Hypothalamus (tissue), 51 donors: Measurements from ENCODE around the gene WDR7.

Experiments used
- DNase-seq, 51 donors: peaks; one replicate each; lab custom pipeline; 2025; lab: John Stamatoyannopoulos, UW

Gene WDR7

DNA sequence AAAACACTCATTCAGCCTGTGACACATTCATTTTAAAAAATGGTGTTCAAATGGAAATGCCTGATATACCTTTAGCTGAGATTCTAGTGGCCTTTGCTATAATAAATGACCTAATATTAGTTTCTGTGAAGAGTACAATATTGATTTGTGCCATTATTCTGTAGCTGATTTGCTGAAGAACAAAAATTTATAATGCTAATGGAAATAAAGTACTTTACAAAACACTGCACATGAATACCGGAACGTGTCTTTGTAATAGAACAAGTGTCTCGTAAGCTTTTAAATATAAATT is 138.7 kb downstream of the WDR7 start:
- DNase-seq: no peak

DNA sequence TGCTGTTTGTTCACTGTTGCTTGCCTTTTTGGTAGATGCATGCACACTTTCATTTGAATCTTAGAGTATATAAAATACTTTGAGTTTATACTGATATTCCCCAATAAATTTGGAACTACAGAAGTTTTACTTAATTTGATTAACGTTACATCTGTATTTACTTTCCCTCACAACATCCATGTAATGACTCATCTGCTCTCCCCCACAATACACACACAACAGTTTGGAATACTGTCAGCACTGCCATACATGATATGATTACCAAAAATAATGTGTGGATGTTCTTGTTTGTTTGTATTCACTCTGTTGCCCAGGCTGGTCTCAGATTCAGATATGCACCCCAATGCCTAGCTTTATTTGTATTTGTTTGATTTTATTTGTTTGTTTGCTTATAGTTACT is 144.2 kb downstream of the WDR7 start:
- no peak for DNase-seq

DNA sequence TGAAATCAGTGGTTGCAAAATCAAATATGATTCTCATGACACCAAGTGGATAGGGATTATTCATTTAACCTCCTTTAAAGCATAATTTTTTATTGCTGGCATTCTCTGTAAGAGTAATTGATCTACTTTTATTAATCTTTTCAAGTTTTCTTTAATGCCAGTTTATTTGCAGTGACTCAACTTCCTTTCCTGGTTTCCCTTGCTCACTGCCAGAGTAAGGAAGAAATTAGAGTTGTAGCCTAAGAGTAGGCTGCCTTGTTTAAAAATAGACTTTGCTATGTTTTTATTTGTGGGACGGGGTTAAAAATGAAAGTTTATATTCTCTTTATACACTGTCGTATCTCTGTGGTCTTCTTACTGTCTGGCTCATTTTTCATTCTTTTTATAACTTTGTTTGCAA is 148.6 kb downstream of the WDR7 start:
- DNase-seq: no peak

DNA sequence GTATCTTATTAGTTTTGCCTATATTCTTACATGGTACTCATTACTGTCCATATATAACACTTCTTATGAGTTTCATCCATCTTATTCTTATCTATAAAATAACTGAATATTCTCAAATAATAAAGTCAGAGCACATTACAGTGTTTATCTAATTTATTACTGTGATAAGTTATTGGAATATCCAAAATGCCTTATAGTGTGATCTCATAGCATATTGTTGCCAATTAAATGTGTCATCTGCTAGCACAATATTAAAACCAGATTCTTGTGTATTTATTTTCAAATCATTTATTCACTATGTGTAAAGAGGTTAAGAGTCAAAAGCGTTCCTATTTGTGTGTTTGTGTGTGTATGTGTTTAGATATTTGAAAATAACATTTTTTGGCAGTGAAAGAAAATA is 151.9 kb downstream of the WDR7 start:
- no peak for DNase-seq

DNA sequence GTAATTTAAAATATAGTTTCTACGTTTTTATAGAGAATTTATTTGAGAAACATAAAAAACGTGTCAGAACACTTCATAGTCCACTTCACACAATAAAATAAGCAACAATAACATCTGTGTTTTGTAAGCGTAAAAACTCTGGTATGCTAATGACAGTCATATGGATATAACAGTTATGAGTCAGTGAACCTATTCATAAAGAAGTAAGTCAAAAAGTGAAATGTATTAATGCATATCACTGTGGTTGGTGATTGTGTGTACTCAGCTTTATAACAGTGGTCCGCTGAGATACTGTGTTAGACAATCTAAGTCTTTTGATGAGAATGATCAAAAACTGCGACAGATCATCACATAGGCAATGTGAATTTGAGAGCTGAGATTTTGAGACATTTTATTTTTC is 153.2 kb downstream of the WDR7 start:
- no peak for DNase-seq

DNA sequence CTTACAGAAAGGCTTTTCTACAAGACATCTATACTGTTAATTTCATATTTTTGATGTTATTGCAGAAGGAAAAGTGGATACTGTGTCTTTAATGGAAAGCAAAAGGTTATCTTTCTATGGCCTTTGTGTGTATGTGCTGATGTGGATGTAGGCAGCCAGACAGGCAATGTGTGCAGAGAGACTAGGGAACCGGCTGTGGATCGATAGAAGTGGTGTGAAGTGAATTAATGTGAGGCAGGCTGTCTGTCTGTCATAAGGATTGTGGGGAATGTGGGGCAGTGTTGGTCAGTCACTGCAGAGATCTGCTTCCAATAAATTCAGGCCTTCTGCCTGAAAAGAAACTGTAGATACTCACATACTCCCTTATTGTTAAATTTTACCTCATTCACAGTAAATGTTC is 156.7 kb downstream of the WDR7 start:
- no peak for DNase-seq

DNA sequence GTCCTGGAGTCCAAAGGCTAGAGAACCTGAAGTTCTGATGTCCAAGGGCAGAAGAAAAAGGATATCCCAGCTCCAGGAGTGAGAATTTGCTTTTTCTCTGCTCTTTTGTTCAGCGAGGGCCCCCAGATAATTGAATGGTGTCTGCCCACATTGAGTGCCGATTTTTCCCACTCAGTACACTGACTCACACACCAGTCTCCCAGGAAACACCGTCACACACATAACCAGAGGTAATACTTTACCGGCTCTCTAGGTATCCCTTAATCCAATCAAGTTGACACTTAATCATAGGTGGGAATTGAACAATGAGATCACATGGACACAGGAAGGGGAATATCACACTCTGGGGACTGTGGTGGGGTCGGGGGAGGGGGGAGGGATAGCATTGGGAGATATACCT is 161.5 kb downstream of the WDR7 start:
- no peak for DNase-seq

DNA sequence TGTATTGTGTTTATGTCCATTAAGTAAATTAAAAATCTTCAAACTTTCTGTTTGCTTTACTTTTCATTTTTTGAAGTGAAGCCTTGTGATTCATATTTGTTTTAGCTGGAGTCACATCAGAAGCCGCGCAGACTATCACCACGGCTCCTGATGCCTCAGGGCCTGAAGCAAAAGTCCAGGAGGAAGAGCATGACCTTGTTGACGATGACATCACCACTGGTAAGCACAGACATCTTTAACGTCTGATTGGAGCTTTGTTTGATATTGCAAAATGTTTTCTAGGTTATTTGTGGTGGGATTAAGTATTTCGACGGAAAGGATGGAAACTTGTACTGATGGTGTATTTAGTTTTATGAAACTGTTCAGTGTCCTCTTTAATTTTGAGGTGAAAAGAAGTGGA is 164.8 kb downstream of the WDR7 start:
- no peak for DNase-seq

DNA sequence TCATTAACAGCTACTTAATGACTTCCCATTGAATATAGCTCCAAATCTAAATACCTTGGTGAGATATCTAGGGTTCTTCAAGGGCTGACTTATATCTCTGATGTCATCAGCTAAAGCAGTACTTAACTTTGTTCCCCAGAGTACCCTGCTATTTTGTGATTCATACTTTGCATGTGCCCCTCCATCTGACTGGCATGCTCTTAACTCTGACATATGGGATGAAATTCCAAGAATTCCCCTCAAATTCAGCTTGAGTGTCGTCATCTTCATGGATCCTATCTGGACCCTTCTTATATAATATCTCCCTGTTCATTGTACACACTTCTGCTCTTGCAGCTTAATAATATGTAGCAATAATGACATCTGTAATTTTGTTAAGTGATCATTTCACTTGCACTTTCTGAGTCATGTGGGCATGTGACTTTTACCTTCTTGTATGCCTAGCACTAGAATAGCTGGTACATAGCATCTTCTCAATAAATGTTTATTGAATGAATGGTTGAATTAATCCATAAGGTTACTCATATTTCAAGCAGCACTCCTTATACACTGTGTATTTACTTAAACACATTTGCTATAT is 172.9 kb downstream of the WDR7 start:
- DNase-seq: no peak

DNA sequence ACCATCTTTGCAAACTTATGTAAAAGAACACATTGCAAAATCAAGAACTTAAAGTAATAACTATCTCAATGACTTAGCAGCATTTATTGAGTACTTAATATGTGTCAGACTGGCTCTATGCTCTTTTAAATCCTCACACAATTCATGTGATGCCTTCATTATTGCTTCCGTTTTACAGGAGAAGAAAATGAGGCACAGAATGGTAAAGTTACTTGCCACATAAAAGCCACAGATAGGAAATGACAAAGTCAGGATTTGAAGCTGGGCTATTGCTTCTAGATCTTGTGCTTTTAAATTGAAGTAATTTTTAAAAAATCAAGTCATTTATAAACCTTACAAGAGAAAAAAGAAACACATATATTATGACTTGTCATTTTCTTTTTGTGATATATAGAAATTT is 174.2 kb downstream of the WDR7 start:
- no peak for DNase-seq

DNA sequence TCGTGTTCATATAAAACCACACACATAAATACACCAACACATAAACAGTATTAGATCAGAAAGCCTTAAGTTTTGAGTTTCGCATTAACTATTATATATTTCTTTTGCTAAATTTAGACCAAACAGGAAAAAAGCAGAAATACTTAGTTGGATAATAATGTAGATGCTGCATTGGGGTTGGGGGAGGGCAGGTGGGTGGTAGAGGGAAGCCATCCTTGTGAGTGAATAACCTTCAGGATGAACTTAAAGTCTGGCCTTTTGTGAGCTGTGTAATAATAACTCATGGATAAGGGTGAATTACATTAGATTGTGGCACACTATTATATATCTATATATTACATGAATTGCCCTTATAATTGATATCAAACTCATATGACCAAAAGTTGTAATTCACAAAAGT is 174.7 kb downstream of the WDR7 start:
- no peak for DNase-seq

DNA sequence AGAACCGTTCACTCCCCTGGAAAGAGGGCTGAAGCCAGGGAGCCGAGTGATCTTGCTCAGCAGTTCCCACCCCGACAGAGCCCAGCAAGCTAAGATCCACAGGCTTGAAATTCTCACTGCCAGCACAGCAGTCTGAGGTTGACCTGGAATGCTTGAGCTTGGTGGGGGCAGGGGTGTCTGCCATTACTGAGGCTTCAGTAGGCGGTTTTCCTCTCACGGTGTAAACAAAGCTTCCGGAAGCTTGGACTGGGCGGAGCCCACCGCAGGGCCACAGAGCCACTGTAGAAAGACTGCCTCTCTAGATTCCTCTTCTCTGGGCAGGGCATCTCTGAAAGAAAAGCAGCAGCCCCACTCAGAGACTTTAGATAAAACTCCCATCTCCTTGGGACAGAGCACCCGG is 180.8 kb downstream of the WDR7 start:
- DNase-seq: no peak

DNA sequence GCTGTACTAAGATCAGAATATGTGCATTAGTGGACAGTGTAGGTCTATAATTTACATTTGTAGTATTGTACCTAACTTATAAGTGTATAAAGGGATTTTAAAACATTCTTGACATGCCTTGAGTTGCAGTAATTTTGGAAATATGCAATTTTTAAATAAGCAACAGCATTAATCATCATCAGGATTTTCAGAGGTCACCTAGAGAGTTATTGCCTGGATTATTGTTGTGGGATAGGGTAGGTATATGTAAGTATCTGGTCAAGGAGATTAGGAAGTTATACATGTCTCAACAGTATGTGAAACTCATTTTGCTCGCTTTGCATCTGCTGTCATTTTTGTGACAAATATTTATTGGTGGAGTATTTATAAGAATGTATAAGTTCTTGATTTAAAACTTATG is 184.2 kb downstream of the WDR7 start:
- DNase-seq: no peak

DNA sequence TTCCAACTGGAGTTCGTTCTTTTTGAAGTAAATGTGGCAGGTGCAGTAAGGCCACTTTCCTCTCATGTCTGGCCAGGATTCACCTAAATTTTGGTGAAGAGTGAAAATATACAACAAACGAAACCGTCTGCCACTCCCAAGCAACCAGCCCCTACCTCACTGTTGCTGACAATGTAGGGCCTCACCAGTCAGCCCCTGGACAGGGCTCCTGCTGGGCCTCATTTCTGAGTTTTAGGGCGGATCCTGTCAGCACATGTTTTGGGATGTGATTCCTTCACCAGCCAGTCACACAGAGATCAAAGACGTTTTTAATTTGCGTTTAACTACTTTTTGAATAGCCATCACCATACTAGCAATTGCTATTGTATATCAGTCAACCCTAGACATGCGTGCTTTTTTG is 185.0 kb downstream of the WDR7 start:
- DNase-seq: no peak

DNA sequence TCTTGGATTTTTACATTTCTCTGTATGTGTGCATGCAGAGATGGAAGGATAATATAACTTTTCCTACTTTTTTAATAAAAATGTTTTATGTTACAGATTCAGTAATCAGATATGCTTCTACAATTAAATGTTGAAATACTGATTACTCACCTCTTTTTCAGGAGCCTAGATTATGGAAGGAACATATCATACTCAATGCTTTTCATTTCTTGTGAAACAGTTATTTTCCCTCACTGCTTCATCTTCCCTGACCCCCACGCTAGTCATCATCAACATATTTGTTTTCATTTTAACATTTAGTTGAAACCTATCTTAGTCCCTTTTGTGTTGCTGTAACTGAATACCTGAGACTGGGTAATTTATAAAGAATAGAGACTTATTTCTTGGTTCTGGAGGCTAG is 190.7 kb downstream of the WDR7 start:
- DNase-seq: no peak

DNA sequence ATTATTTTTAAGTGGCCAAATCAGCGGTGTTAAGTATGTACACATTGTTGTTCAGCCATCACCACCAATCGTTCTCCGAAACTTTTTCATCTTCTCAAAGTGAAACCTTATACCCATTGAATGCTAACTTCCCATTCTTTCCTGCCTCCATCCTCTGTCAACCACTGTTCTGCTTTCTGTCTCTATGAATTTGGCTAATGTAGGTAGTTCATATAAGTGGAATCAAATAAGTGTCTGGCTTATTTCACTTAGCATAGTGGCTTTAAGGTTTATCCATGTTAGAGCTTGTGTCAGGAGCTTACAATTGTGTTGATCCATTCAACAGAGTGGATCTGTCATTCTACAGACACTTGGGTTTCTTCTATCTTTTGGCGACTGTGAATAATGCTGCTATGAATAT is 192.1 kb downstream of the WDR7 start:
- DNase-seq: no peak

DNA sequence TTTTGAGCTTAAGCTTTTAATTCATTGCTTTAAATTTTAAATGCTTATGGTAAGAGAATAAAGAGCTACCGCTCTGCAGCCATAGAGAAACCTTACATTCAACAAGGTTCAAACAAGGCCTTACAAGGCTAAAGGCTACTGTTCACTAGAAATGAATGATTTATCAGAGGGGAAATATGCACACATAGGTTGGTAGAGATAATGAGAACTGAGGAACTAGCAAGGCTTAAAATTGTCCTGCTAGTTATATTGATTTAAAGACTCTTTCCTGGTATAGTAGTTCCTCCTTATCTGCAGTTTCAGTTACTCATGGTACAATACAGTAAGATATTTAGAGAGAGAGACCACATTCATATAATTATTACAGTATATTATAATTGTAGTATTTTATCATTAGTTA is 193.4 kb downstream of the WDR7 start:
- no peak for DNase-seq

DNA sequence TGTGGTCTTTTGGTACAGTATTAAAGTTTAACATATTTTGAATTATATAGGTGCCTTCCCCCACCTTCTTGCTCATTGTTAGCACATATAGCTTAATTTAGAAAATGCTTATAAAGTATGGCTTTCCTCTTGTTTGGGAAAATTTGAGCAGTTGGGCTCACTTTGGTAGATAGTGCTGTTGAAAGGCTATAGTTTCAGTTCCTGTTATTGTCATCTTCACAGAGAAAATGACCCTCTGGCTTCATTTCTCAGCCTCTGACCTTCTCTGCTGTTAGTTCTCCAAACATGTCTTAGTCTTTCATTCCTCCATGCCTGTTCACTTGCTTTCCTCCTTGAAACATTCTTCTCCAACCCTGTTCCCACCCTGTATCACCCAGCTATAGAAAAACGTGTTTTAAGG is 200.6 kb downstream of the WDR7 start:
- no peak for DNase-seq

DNA sequence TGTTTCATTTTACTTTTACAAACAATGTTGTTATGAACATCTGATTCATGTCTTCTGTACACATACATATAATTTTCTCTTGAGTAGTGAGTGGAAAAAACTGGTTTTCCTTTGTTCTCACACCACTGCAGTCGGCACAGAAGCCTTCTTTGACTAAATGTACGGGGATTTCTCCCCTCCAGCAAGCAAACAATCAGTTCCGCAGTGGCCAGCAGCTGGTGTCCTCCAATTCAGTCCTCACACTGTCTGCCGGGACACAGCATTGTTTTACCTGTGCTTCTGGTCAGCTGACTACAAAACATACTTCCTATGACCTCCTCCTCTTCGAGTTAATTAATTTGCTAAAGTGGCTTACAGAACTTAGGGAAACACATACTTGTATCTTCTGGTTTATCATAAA is 202.8 kb downstream of the WDR7 start:
- peak in 7 of 51 donors; percentile 1 to 45 (median 11) for DNase-seq

DNA sequence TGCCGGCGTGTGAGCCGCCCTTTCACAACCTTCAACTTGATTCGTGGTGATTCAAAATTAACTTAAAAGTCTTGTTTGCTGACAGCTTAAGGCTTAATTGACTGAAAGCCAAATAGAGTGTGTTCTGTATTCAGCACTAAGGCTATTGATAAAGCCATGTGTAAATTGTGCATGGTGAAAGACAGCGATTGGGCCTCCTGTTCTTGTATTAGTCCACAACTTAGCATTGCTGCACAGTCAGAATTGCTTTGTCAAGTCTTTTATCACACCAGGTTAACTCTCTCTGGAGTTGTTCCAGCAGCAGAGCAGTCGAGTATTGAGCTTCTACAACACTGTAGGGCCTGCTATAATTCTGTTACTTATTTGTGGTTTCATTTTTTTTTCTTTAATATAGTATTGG is 210.1 kb downstream of the WDR7 start:
- DNase-seq: peak in 1 of 51 donors; percentile 11

DNA sequence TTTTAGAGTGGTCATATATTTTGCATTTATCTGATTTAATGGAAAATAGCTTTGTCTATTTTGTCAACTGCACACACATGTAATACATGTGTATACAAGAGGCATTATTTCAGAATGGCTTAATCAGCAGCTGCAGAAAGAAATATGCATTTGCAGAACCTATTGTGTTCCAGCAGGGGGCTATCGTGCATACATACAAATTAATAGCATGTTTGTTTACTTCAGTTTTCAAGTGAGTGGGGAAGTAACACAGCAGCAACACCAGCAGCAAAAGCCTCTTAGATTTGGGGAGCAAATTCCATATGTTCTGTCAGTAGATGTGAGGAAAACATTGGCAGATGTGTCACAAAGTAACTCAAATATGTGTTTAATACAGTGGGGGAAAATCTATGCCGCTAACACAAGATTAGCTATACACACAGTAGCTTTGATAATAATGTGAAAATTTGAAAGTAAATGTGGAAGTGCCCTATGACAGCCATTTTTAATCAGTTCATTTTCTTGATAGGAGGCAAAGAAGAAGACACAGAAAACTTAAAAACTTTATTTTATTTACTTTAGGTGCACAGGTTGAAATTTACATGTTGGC is 218.1 kb downstream of the WDR7 start:
- peak in 8 of 51 donors; percentile 1 to 56 (median 14) for DNase-seq

DNA sequence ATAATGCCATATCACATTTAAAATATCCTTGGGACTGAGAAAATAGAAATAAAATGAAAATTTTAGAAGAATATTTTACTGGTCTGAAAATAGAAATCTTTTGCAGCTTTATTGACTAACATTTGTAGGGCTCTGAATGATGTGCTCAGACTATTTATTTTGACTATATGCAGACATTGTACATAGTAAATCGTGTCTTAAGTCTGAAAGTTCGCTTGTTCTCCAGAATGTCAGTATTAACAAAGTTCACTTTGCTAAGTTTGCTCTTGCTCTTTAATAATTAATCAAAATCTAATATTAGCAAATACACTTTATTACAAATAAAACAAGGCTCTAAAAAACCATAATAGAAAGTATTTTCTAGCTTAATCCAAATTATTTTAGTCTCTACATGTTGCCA is 219.8 kb downstream of the WDR7 start:
- DNase-seq: no peak

DNA sequence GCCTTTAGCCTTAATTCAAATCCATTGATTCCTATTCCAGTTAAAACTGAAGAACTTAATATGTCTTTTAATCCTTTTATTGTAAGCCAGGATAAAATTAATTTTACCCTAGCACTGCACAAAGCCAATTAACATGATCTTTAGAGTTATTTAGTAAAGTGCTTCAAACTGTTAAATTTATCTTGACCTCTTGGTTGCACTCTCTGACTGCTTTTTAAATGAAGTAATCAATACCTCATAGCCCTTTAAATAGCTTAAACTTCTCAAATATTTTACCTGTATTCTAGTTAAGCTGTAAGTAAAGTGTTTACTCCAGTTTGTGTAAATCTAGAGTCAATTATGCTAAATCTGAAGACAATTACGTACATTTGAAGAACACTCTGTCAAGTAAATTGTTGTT is 221.0 kb downstream of the WDR7 start:
- DNase-seq: no peak
